Activated B cell treated with CpG ODN at 0.5 μM for 24 hours (primary cell): Measurements from ENCODE around the gene GAK. TPM values are rescaled to one million over a fixed set of nuclear protein-coding genes. Genes with fewer than 3 reads are reported as not detected.

Experiments
- ATAC-seq: fragments of 200-7000 bp; cut with Tn5 transposase; one replicate; pipeline ENCODE4 v1.10.0; 2021; ENCODE audit warnings: low read depth, mild to moderate bottlenecking, moderate library complexity
- CTCF ChIA-PET: fragments of 350-600 bp; sonication (Branson Sonifier 250); formaldehyde crosslinking; loops from one replicate; lab custom pipeline; 2021; ENCODE audit warnings: antibody characterized with exemption; lab: Charles Lee
- POLR2A ChIA-PET: fragments of 350-600 bp; sonication (Branson Sonifier 250); formaldehyde crosslinking; loops from one replicate; lab custom pipeline; 2021; ENCODE audit warnings: antibody characterized with exemption; lab: Charles Lee
- DNase-seq: peaks from one replicate; pipeline ENCODE4 v3.0.0; 2022
- H3K27ac Mint-ChIP-seq: one replicate; pipeline ENCODE4 v1.8.0; 2020; ENCODE audit warnings: mixed read lengths
- H3K27me3 Mint-ChIP-seq: one replicate; pipeline ENCODE4 v1.8.0; 2021; ENCODE audit warnings: mixed read lengths
- H3K36me3 Mint-ChIP-seq: one replicate; pipeline ENCODE4 v1.8.0; 2021; ENCODE audit warnings: low read depth, mixed read lengths
- H3K4me1 Mint-ChIP-seq: one replicate; pipeline ENCODE4 v1.8.0; 2021; ENCODE audit warnings: mixed read lengths
- H3K4me3 Mint-ChIP-seq: one replicate; pipeline ENCODE4 v1.8.0; 2020; ENCODE audit warnings: mild to moderate bottlenecking, mixed read lengths
- H3K9me3 Mint-ChIP-seq: one replicate; pipeline ENCODE4 v1.8.0; 2020; ENCODE audit warnings: mixed read lengths
- CTCF ChIP-seq: fragments of 200-600 bp; IDR thresholded peaks from one replicate; pipeline ENCODE4 v1.8.0; 2022; ENCODE audit warnings: antibody characterized with exemption, mild to moderate bottlenecking
- intact Hi-C: fragments of 100-400 bp; cut with micrococcal nuclease; formaldehyde crosslinking; loops from one replicate; pipeline ENCODE4 v1.15.1; 2024
- total RNA-seq: library from RNA; stranded (reverse); gene quantifications from 2 replicates; pipeline ENCODE4 v1.2.3, GENCODE V29; 2022

The GAK gene
- total RNA-seq, 1 donor from 2014 or later = 172 TPM

- DNase-seq = no peak
- ATAC-seq = no peak
- H3K9me3 Mint-ChIP-seq = no peaks in the 10 kb centered on the region
- no peak for TF ChIP-seq CTCF
- no peaks in the 10 kb centered on the region for H3K27me3 Mint-ChIP-seq
- H3K4me1 Mint-ChIP-seq = no peaks in the 10 kb centered on the region
- POLR2A ChIA-PET = no interaction called here
- no peak overlapping the region for H3K4me3 Mint-ChIP-seq
- peaks cover 66% of the 10 kb centered on the region for H3K36me3 Mint-ChIP-seq
- CTCF ChIA-PET = no interaction called here
- intact Hi-C loops = no loop called here
- no peak overlapping the region for H3K27ac Mint-ChIP-seq
Measured at GRCh38 chr4:893276-893994, 38.7 kb downstream of the GAK start.

- intact Hi-C loops = no loop called here
- Mint-ChIP-seq H3K4me1 (no peaks in the 10 kb centered on the region), H3K27me3 (no peaks in the 10 kb centered on the region), H3K4me3 (no peak overlapping the region), H3K36me3 (peaks cover 69% of the 10 kb centered on the region), H3K27ac (no peak overlapping the region), H3K9me3 (no peaks in the 10 kb centered on the region)
- POLR2A ChIA-PET = no interaction called here
- DNase-seq (no peak), ATAC-seq (no peak)
- no peak for TF ChIP-seq CTCF
- CTCF ChIA-PET = no interaction called here
Measured at GRCh38 chr4:892780-893179, 39.3 kb downstream of the GAK start.

GRCh38 chr4:891747-892146 lies 40.4 kb downstream of the GAK start:
- no peak for TF ChIP-seq CTCF
- Mint-ChIP-seq H3K36me3 (peaks cover 69% of the 10 kb centered on the region), H3K27ac (peak overlapping the region; percentile 41), H3K27me3 (no peaks in the 10 kb centered on the region), H3K4me1 (no peaks in the 10 kb centered on the region), H3K9me3 (no peaks in the 10 kb centered on the region), H3K4me3 (no peak overlapping the region)
- ATAC-seq (no peak), DNase-seq (no peak)
- POLR2A ChIA-PET = no interaction called here
- intact Hi-C loops = no loop called here
- CTCF ChIA-PET = no interaction called here

- H3K4me1 Mint-ChIP-seq = no peaks in the 10 kb centered on the region
- H3K9me3 Mint-ChIP-seq = no peaks in the 10 kb centered on the region
- no peak overlapping the region for H3K4me3 Mint-ChIP-seq
- POLR2A ChIA-PET = no interaction called here
- intact Hi-C loops = no loop called here
- peaks cover 66% of the 10 kb centered on the region for H3K36me3 Mint-ChIP-seq
- CTCF ChIA-PET = interaction anchor here (1.0 kb wide), 1 partner anchor 97 kb away, joined by 3 read pairs; the partner anchor contains the start of gene IDUA
- H3K27ac Mint-ChIP-seq = no peak overlapping the region
- DNase-seq (no peak), ATAC-seq (no peak)
- no peaks in the 10 kb centered on the region for H3K27me3 Mint-ChIP-seq
- no peak for TF ChIP-seq CTCF
Measured at GRCh38 chr4:890036-890695, 42.0 kb downstream of the GAK start.

- Mint-ChIP-seq H3K27ac (no peak overlapping the region), H3K9me3 (no peaks in the 10 kb centered on the region), H3K36me3 (peaks cover 70% of the 10 kb centered on the region), H3K4me1 (no peaks in the 10 kb centered on the region), H3K27me3 (no peaks in the 10 kb centered on the region), H3K4me3 (no peak overlapping the region)
- ChIA-PET POLR2A (no interaction called here), CTCF (no interaction called here)
- no peak for DNase-seq
- intact Hi-C loops = no loop called here
- no peak for TF ChIP-seq CTCF
- ATAC-seq = no peak
Measured at GRCh38 chr4:889516-889915, 42.6 kb downstream of the GAK start.
